ENCODE data around the gene TRIM26.

TRIM26 gene

GRCh38 chr6:30211899-30212298 lies 1.3 kb downstream of the TRIM26 start:
- Histone ChIP-seq H3K4me3 (ENCODE audit: low read depth, low read length) (no peak overlapping the region), H3K14ac (ENCODE audit: low read length) (no peak overlapping the region), H3K27ac (ENCODE audit: low read depth, low read length) (no peak overlapping the region), H3K9me3 (ENCODE audit: insufficient read depth, low read depth, low read length) (no peaks in the 10 kb centered on the region), H2BK120ac (ENCODE audit: insufficient read depth, low read length, poor library complexity) (no peak overlapping the region), H3K4ac (ENCODE audit: low read depth, low read length) (peak overlapping the region; percentile 73), H3K9ac (ENCODE audit: low read length) (no peak overlapping the region), H4K91ac (ENCODE audit: low read depth, low read length) (no peak overlapping the region), H3K79me1 (ENCODE audit: low read length) (peaks cover 12% of the 10 kb centered on the region), H3K18ac (ENCODE audit: low read length) (no peak overlapping the region), H3K79me2 (ENCODE audit: control insufficient read depth, insufficient read depth, low read length, poor library complexity) (peaks cover 11% of the 10 kb centered on the region), H4K8ac (ENCODE audit: low read depth, low read length) (no peak overlapping the region), H2AFZ (ENCODE audit: insufficient read depth, low read length, poor library complexity) (no peak overlapping the region), H3K36me3 (ENCODE audit: control insufficient read depth in 1 of 2, insufficient read depth in 2 of 2, low read length in 2 of 2) (no peaks in the 10 kb centered on the region), H3K4me1 (ENCODE audit: control insufficient read depth in 1 of 2, insufficient read depth in 2 of 2, low read length in 2 of 2) (peaks cover 4 to 11% of the 10 kb centered on the region in 2 experiments), H3K27me3 (ENCODE audit: insufficient read depth, low read length) (no peaks in the 10 kb centered on the region), H3K23ac (ENCODE audit: low read length) (no peak overlapping the region), H4K12ac (ENCODE audit: low read depth, low read length) (no peak overlapping the region), H2BK5ac (ENCODE audit: low read depth, low read length, poor library complexity) (no peak overlapping the region), H3K4me2 (ENCODE audit: low read length) (peak overlapping the region; percentile 15), H2AK5ac (ENCODE audit: low read length) (no peak overlapping the region), H2BK12ac (ENCODE audit: low read length) (no peak overlapping the region)
- no peak for DNase-seq
- WGBS (ENCODE audit: extremely low coverage, insufficient coverage, insufficient read length) = no CpG with 5 or more reads among the region's 3 CpGs

GRCh38 chr6:30211306-30211705 lies 1.9 kb downstream of the TRIM26 start:
- H3K18ac ChIP-seq (ENCODE audit: low read length) = no peak overlapping the region
- H3K4me2 ChIP-seq (ENCODE audit: low read length) = peak overlapping the region; percentile 18
- no peak overlapping the region for H2AK5ac ChIP-seq (ENCODE audit: low read length)
- H4K91ac ChIP-seq (ENCODE audit: low read depth, low read length) = no peak overlapping the region
- H3K4me3 ChIP-seq (ENCODE audit: low read depth, low read length) = no peak overlapping the region
- no peak for DNase-seq
- H3K27me3 ChIP-seq (ENCODE audit: insufficient read depth, low read length) = no peaks in the 10 kb centered on the region
- H3K79me1 ChIP-seq (ENCODE audit: low read length) = peaks cover 12% of the 10 kb centered on the region
- peak overlapping the region; percentile 24 for H3K4ac ChIP-seq (ENCODE audit: low read depth, low read length)
- no peak overlapping the region for H2BK12ac ChIP-seq (ENCODE audit: low read length)
- no peak overlapping the region for H2AFZ ChIP-seq (ENCODE audit: insufficient read depth, low read length, poor library complexity)
- no CpG with 5 or more reads among the region's 2 CpGs for WGBS (ENCODE audit: extremely low coverage, insufficient coverage, insufficient read length)
- no peak overlapping the region for H3K27ac ChIP-seq (ENCODE audit: low read depth, low read length)
- H2BK5ac ChIP-seq (ENCODE audit: low read depth, low read length, poor library complexity) = no peak overlapping the region
- no peaks in the 10 kb centered on the region for H3K9me3 ChIP-seq (ENCODE audit: insufficient read depth, low read depth, low read length)
- no peak overlapping the region for H4K12ac ChIP-seq (ENCODE audit: low read depth, low read length)
- H4K8ac ChIP-seq (ENCODE audit: low read depth, low read length) = no peak overlapping the region
- no peak overlapping the region for H3K9ac ChIP-seq (ENCODE audit: low read length)
- peaks cover 0 to under 1% of the 10 kb centered on the region in 2 experiments for H3K36me3 ChIP-seq (ENCODE audit: control insufficient read depth in 1 of 2, insufficient read depth in 2 of 2, low read length in 2 of 2)
- no peak overlapping the region for H3K23ac ChIP-seq (ENCODE audit: low read length)
- H3K14ac ChIP-seq (ENCODE audit: low read length) = no peak overlapping the region
- peaks cover 4 to 11% of the 10 kb centered on the region in 2 experiments for H3K4me1 ChIP-seq (ENCODE audit: control insufficient read depth in 1 of 2, insufficient read depth in 2 of 2, low read length in 2 of 2)
- no peak overlapping the region for H2BK120ac ChIP-seq (ENCODE audit: insufficient read depth, low read length, poor library complexity)
- H3K79me2 ChIP-seq (ENCODE audit: control insufficient read depth, insufficient read depth, low read length, poor library complexity) = peaks cover 11% of the 10 kb centered on the region

- Histone ChIP-seq H3K4me1 (ENCODE audit: control insufficient read depth in 1 of 2, insufficient read depth in 2 of 2, low read length in 2 of 2) (peaks cover 4 to 11% of the 10 kb centered on the region in 2 experiments), H4K12ac (ENCODE audit: low read depth, low read length) (no peak overlapping the region), H3K4me3 (ENCODE audit: low read depth, low read length) (no peak overlapping the region), H3K4me2 (ENCODE audit: low read length) (no peak overlapping the region), H3K23ac (ENCODE audit: low read length) (no peak overlapping the region), H2BK12ac (ENCODE audit: low read length) (no peak overlapping the region), H2BK120ac (ENCODE audit: insufficient read depth, low read length, poor library complexity) (no peak overlapping the region), H3K9me3 (ENCODE audit: insufficient read depth, low read depth, low read length) (no peaks in the 10 kb centered on the region), H3K9ac (ENCODE audit: low read length) (no peak overlapping the region), H3K27ac (ENCODE audit: low read depth, low read length) (no peak overlapping the region), H3K36me3 (ENCODE audit: control insufficient read depth in 1 of 2, insufficient read depth in 2 of 2, low read length in 2 of 2) (peaks cover 3% of the 10 kb centered on the region in 2 experiments), H3K79me2 (ENCODE audit: control insufficient read depth, insufficient read depth, low read length, poor library complexity) (peaks cover 11% of the 10 kb centered on the region), H3K18ac (ENCODE audit: low read length) (peak overlapping the region; percentile 18), H3K4ac (ENCODE audit: low read depth, low read length) (peak overlapping the region; percentile 60), H2BK5ac (ENCODE audit: low read depth, low read length, poor library complexity) (no peak overlapping the region), H4K91ac (ENCODE audit: low read depth, low read length) (no peak overlapping the region), H3K14ac (ENCODE audit: low read length) (no peak overlapping the region), H2AK5ac (ENCODE audit: low read length) (no peak overlapping the region), H4K8ac (ENCODE audit: low read depth, low read length) (no peak overlapping the region), H2AFZ (ENCODE audit: insufficient read depth, low read length, poor library complexity) (no peak overlapping the region), H3K27me3 (ENCODE audit: insufficient read depth, low read length) (no peaks in the 10 kb centered on the region), H3K79me1 (ENCODE audit: low read length) (no peaks in the 10 kb centered on the region)
- no CpG with 5 or more reads among the region's 4 CpGs for WGBS (ENCODE audit: extremely low coverage, insufficient coverage, insufficient read length)
- DNase-seq = no peak
Measured at GRCh38 chr6:30207619-30208295, 5.4 kb downstream of the TRIM26 start.

GRCh38 chr6:30206799-30207618 lies 6.2 kb downstream of the TRIM26 start:
- H3K14ac ChIP-seq (ENCODE audit: low read length) = no peak overlapping the region
- no CpG with 5 or more reads among the region's 11 CpGs for WGBS (ENCODE audit: extremely low coverage, insufficient coverage, insufficient read length)
- no peak overlapping the region for H3K23ac ChIP-seq (ENCODE audit: low read length)
- no peak overlapping the region for H3K27ac ChIP-seq (ENCODE audit: low read depth, low read length)
- H3K9me3 ChIP-seq (ENCODE audit: insufficient read depth, low read depth, low read length) = no peaks in the 10 kb centered on the region
- H3K79me1 ChIP-seq (ENCODE audit: low read length) = no peaks in the 10 kb centered on the region
- H3K4me1 ChIP-seq (ENCODE audit: control insufficient read depth in 1 of 2, insufficient read depth in 2 of 2, low read length in 2 of 2) = peaks cover 4 to 10% of the 10 kb centered on the region in 2 experiments
- H3K4ac ChIP-seq (ENCODE audit: low read depth, low read length) = peak overlapping the region; percentile 29
- H3K18ac ChIP-seq (ENCODE audit: low read length) = no peak overlapping the region
- H2BK12ac ChIP-seq (ENCODE audit: low read length) = no peak overlapping the region
- H4K12ac ChIP-seq (ENCODE audit: low read depth, low read length) = no peak overlapping the region
- no peaks in the 10 kb centered on the region for H3K27me3 ChIP-seq (ENCODE audit: insufficient read depth, low read length)
- no peak overlapping the region for H2AK5ac ChIP-seq (ENCODE audit: low read length)
- no peak overlapping the region for H2BK120ac ChIP-seq (ENCODE audit: insufficient read depth, low read length, poor library complexity)
- H4K91ac ChIP-seq (ENCODE audit: low read depth, low read length) = no peak overlapping the region
- no peak for DNase-seq
- H3K4me3 ChIP-seq (ENCODE audit: low read depth, low read length) = no peak overlapping the region
- no peak overlapping the region for H4K8ac ChIP-seq (ENCODE audit: low read depth, low read length)
- peaks cover 11% of the 10 kb centered on the region for H3K79me2 ChIP-seq (ENCODE audit: control insufficient read depth, insufficient read depth, low read length, poor library complexity)
- no peak overlapping the region for H2AFZ ChIP-seq (ENCODE audit: insufficient read depth, low read length, poor library complexity)
- no peak overlapping the region for H2BK5ac ChIP-seq (ENCODE audit: low read depth, low read length, poor library complexity)
- no peak overlapping the region for H3K9ac ChIP-seq (ENCODE audit: low read length)
- H3K36me3 ChIP-seq (ENCODE audit: control insufficient read depth in 1 of 2, insufficient read depth in 2 of 2, low read length in 2 of 2) = peaks cover 3% of the 10 kb centered on the region in 2 experiments
- H3K4me2 ChIP-seq (ENCODE audit: low read length) = no peak overlapping the region
